Occipital lobe (tissue), 2 donors: ENCODE data around the gene ETDB. TPM values are rescaled to one million over a fixed set of nuclear protein-coding genes. Genes with fewer than 3 reads are reported as not detected.
"Not testable (repeated sequence)": the region's sequence is repeated elsewhere in the genome, so short reads cannot be mapped to it uniquely, and the experiment has no call there.

Experiments
- DNase-seq: peaks from one replicate; lab custom pipeline; 2025; lab: John Stamatoyannopoulos, UW
- total RNA-seq: library from RNA; depleted of rRNA; stranded (reverse); fragments of >200 nt; gene quantifications from one replicate; pipeline ENCODE4 v1.2.3, GENCODE V29; 2014

The ETDB gene
- not detected for total RNA-seq

DNA sequence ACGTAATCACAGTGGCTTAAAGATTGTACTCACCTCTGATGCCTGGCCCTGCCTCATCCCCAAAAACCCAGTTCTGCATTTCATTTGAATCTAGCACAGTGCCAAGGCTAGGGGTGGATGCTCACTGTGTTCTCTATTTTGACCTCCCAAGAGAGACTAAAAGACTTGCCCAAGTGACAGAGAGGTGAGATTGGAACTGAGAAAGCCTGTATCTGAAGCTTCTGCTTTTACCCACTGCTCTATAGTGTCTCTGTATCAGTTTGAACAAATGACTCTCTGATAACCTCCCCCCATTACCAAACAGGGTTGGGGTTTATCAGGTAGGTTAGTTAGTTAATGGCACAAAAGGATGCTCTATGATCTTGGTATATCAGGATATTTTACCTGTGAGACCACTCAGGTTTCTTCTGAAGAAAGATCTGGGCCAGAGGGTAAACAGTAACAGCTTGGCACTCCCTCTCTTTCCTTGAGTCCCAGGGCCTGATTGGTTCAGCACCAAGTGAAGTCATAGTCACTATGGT lies at the start of gene ETDB:
Gene ETDB, minus strand, starts transcription at position 471 of the 521 bp plus-strand sequence. CDS start 1,265 bp downstream, outside the sequence.
- not testable (repeated sequence) for DNase-seq

DNA sequence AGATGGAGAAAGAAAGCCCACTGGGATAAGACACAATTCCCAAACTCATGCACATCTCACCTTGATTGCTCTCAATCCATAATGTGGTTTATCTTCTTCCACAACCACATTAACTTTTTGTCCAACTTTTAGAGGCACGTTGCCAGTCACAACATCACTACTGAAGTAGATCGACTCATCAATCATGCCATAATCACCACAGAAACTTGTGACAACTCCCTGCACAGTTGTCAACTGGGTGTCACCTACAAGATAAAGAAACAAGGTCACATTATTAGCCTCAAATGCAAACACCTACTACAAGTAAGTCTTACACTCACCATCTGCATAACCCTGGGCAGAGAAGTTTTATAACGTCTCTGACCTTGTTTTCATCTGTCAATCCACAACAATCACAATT lies 49.2 kb upstream of the ETDB start:
- not testable (repeated sequence) for DNase-seq

DNA sequence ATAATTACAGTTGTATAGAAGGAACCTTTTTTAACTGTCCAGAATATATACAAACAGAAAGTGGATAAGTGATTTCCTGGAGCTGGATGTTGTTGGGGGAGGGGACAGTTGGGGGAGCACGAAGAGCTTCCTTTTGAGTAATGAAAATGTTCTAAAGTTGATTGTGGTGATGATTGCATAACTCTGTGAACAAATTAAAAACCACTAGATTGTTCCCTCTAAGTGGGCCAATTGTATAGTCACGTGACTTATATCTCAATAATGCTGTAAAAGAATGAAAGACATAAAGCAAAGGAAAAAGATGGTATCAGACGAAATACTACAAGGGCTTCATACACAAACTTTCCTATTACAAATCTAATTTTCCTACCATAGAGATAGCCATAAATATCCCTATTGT lies 48.2 kb upstream of the ETDB start:
- DNase-seq, result no peak

DNA sequence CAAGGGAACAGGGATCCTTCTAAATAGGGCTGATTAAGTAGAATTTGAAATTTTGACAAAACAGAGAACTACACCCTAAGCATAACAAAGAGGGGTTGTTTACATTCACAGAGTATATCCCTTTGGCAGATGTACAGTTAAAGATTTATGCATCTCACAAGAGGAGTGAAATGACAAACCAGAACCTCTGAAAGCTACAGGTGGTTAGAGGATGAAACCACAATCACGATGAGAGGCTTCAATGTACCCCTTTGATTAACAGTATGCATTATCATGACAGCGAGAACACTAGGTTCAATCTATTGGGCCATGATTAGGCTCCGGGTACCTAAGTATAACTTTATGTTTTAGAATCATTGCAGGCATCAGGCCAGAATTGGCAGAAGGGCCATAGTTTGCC lies 34.4 kb upstream of the ETDB start:
- not testable (repeated sequence) for DNase-seq

DNA sequence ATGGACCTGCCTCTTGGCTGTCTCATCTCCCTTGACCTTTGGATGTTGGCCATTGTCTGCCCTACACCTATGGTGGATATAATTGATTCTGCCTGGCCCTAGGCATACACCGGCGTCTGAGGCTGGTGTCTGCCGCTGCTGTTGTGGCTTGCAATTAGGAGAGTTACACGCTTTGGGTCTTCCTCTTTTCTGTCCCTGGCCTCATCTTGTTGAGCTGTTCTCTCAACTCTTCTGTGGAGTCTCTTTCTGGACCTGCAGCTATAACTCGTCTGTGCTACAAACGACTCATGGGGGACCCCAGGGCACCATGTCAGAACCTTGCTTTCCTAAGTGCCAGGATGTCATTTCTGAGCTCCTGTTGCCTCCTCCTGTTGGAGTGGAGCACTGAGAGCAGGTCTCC lies 5.8 kb upstream of the ETDB start:
- not testable (repeated sequence) for DNase-seq

DNA sequence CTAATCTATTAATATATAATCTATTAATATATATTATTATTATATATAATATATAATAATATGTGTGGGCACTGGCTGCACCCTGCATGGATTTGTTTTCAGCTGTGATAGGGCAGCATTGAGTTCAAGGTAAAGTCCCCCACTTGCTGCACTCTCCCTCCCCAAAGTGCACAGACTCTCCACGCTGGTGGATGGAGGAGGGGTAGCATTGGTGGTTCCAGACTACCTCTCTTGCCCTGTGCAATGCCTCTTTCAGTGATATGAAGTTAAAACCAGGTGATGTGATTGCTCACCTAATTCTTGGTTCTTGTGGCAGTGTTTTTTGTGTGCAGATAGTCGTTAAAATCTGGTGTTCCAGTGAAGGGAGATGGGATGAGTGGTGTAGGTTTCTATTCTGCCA lies 4.3 kb downstream of the ETDB start:
- not testable (repeated sequence) for DNase-seq

DNA sequence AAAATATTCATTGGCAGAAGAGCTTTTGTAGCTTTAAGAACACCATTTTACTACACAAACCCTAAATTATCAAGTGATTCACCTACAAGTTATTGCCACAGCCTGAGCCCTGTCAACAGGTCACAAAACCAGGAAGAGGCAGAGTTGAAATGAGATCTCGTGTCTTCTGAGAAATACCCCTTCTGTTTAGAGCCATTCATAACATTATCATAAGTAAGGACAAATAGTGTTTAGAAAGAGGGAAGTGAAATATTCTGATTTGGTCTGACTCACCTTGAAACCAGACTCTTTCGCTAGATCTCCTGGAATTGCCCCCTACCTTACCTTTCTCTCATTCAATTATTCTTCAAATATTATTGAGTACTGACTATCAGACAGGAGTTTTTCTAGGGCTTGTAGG lies 5.9 kb downstream of the ETDB start:
- DNase-seq, result no peak

DNA sequence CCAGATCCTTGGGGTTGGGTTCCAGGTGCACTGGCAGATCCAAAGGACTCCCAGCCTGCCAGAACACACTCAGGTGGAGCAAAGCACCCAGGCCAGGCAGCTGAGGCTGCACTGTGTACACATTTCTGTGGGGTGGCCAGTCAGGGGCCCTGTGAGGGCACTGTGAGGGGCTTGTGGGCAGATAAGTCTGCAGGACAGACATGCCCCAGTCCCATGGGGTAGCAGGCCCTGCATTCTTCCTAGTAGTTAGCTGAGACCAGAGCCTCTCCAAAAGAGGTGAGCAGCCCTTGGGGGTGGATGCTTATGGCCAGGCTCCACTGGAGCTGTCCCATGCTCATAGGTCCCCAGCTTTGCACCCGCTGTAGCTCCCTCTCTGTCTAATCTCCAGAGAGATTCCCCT lies 7.6 kb downstream of the ETDB start:
- DNase-seq, result no peak

DNA sequence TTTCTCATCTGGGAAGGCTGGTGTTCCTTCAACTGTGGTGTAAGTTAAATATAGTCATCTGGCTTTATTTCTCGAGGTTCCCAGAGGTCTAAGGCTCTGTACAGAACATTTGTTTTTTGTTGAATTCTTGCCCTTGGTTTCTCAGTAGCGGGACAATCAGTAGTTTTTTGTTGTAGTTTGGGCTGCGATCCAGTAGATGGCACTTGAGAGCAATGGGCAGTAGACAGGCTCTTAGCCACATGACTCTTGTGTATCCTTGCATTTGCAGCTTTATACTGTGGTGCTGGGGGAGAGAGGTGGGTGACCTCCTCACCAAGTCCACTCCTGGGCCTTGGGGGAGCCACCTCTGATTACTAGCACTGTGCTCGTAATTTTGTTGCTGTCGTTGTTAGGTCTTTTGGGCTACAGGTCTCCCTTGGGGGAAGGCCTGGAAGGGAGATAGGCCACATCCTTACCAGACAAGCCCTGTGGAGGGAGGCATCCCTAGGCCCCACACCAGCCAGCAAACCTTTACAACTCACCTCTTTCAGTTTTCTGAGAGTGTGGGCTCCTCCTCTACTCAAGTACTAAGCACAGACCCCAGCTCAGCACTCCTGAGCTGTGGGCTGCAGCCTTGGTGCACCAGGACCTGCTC lies 8.1 kb downstream of the ETDB start:
- no peak for DNase-seq

DNA sequence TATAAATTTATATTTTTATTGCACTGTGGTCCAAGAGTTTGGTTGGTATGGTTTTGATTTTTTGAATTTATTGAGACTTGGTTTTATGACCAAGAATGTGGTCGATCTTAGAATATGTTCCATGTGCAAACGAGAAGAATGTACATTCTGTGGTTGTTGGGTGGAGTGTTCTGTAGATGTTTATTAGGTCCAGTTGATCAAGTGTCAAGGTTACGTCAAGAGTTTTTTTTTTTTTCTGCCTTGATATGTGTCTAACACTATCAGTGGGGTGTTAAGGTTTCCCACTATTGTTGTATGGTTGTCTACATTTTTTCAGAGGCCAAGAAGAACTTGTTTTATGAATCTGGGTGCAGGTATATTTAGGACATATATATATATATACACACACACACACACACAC lies 10.8 kb downstream of the ETDB start:
- no peak for DNase-seq

DNA sequence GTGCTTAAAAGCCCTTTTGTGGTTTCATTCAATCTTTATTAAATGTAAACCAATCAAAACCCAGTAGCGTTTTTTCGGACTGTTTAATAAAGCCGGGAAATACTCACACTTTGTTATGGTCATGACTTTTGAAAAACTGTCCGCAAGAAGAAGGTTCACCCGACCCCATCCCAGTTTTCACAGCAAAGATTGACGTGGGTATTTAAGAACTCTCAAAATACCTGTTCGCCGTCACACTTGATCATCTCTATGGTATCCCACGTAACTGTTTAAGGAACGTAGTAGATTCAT lies 20.9 kb downstream of the ETDB start:
- DNase-seq, result no peak

DNA sequence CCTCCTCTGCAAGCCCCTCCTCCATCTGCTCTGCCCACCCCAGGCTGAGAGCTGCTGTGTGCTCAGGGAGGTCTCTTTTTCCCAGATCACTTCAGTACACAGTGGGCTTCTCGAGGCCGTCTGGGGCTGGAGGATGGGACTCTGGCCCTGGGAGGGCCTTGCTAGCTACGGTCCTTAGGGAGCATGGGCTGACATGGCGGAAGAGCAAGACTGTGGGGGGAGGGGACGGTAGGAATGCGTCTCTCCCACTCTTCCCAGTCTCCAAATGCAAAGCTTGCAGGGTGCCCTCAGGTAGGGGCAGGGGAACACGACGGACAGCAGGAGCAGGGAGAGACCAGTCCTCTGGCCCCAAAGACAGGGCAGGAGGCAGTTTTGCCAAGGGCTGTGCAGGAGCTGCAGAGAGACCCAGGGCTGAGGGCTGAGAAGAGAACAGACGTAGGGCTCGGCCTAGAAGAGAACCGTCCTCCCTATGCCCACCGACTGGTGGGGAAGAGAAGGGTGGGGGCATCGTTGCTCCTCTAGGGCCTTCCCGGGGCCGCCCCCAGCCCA lies 23.1 kb downstream of the ETDB start:
- DNase-seq, result not testable (repeated sequence)

DNA sequence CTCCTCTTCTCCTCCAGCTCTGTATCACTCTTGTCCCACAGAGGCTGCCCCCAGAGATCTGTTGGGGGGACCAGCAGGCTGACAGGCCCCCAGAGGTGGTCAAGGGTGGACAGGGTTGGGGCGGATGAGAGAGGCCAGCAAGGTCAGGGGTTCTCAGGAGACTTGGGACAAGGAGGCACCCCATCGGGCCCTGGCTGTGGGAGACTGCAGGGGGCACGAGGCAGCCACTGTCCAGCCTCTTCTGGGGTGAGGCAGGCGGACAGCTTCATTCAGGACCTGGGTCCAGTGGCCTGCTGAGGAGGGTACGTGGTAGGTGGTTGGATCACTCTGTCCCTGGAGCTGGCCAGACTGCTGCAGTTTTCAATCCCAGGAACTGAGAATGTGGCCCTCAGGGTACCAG lies 24.6 kb downstream of the ETDB start:
- DNase-seq, result no peak

DNA sequence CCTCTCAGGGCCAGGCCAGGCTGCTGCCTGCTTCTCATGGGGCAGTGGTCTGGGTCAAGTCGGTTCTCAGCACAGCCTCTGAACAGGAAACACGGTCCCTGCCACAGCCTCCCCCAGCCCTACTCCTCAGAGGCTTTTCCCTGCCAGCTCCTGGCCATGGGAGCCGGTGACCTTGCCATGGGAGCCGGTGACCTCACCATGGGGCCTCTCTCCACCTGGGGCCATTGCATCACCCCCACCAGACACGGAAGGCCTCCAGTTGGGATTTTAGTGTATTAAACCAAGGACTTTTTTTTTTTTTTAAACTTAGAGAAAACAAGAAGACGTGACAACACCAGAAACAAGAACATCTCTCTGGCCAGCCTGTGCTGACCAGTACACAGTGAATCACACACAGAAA lies 25.6 kb downstream of the ETDB start:
- DNase-seq, result no peak

DNA sequence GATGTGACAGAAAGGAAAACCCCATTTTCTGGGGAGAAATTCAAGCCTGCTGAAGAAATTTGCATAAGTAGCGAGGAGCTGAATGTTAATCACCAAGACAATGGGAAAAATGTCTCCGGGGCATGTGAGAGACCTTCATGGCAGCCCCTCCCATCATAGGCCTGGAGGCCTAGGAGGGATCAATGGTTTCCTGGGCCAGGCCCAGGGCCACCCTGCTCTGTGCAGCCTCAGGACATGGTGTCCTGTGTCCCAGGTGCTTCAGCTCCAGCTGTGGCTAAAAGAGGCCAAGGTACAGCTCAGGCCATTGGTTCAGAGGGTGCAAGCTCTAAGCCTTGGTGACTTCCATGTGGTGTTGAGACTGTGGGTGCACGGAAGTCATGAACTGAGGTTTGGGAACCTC lies 31.2 kb downstream of the ETDB start:
- DNase-seq, result no peak

DNA sequence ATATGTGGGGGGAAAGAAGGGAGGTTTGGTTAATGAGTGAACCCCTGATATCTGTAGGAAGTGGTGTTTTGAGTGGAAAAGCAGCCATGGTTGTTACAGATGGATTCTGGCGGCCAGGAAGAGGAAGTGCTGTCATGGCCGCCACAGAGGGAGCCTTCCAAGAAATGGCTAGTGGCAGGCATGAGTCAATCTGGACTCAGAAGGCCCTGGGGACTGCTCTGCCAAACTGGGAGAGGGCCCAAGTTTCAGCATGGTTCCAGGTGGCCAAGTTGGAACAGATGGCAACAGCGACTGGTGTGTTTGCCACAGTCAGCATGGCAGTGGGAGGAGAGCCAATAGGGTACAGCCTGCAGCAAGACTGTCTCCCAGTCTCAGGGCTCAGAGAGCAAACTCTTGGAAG lies 32.5 kb downstream of the ETDB start:
- no peak for DNase-seq

DNA sequence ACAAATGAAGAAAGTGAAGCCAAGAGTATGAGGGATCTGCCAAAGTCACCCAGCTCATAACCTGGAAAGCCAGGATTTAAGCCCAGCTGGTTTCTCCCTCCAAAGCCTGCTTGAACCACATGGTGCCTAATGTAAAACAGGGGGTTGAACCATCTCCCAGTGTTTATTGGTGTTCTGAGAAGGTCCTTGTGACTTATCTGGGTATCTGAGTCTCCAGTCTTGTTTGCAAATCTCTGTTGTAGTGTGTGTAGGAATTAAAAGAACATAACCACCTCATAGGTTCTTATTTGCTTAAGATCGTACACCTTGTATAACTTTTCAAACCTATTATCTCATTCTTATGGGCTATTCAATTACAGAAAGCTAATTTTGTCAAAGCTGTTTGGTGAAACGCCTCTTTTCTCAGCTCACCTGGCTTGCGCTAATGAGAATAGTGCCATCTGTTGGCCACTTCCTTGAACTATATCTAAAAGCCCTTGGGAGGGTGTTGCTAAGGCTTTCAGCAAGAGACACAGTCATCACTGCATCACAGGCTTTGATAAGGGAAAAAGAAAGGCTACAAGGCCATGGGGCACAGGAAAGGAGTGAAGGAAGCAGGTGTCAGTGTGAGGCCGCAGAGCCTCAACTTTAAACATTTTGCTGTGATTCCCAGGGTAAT lies 34.0 kb downstream of the ETDB start:
- no peak for DNase-seq

DNA sequence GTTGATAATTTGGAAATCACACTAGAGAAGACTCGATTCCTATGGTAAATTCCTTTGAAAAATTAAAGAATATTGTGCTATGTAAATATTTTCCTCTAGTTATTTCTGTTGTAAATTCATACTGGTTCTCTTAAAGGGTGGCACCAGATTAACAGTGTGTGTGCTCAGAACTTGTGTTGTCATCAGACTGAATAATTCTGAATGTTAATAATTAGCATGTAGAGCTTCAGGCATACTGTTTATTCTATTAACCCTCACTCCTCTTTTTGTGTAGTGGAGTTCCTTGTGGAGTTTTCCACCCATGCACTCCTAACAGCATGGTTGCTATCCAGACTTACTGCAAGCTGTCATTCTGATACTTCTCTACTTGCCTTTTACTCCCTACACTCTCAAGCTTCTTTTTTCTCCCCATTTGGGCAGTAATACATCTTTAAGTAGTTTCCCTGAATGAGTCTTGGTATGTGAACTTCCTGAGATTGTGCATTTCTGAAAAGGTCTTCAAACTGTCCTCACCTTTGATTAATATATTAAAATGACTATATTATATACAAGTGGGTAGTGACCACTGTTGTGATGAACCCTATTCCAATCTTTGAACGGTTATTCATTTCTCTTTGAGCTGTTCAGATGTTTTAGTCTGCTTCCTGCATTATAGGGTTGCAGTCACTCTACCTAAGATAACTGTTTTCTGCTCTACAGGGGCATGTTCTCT lies 38.5 kb downstream of the ETDB start:
- DNase-seq, result no peak
